GM12878 (cell line): Measurements from ENCODE around the gene PPFIBP1. TPM values are rescaled to one million over a fixed set of nuclear protein-coding genes. Genes with fewer than 3 reads are reported as not detected.

Source experiments
- ATAC-seq: fragments of 200-7000 bp; cut with Tn5 transposase; 3 replicates; pipeline ENCODE4 v1.9.1; 2020; ENCODE audit warnings: mild to moderate bottlenecking, moderate library complexity
- BruUV-seq: library from RNA; stranded (reverse); fragments of 400-500 nt; replicated peaks from 2 replicates; lab custom pipeline; 2021; lab: Mats Ljungman, UMichigan
- CTCF ChIA-PET: fragments of 300-600 bp; sonication (Branson Sonifier 250); formaldehyde crosslinking; extraction: SDS; loops from one replicate; lab custom pipeline; 2021; ENCODE audit warnings: inconsistent platforms; lab: Yijun Ruan, JAX
- POLR2A ChIA-PET: fragments of 350-600 bp; formaldehyde crosslinking; extraction: SDS; loops from one replicate; lab custom pipeline; 2021; ENCODE audit warnings: inconsistent platforms; lab: Charles Lee
- RAD21 ChIA-PET: fragments of 300-600 bp; sonication (Branson Sonifier 250); formaldehyde crosslinking; loops from one replicate; lab custom pipeline; 2023; ENCODE audit warnings: antibody characterized with exemption; ENCODE audit not compliant: unreplicated experiment; lab: Charles Lee
- SMC1A ChIA-PET: fragments of 300-600 bp; sonication (Branson Sonifier 250); formaldehyde crosslinking; loops from one replicate; lab custom pipeline; 2023; ENCODE audit not compliant: unreplicated experiment, uncharacterized antibody; lab: Charles Lee
- DNase-seq: peaks from one replicate; pipeline ENCODE4 v3.0.0-alpha.2; 2011; ENCODE audit warnings: low read depth, low spot score
- FAIRE-seq: peaks from 3 replicates; lab custom pipeline; 2011; peaks lifted over from hg19 to GRCh38; lab: Jason Lieb, UNC
- H2AFZ ChIP-seq: 2 replicates; pipeline ENCODE4 v1.6.0; 2011; ENCODE audit warnings: low read depth, low read length, control low read depth; ENCODE audit not compliant: control insufficient read depth
- H3K27ac ChIP-seq: 2 replicates; pipeline ENCODE4 v1.5.1; 2011; ENCODE audit warnings: control low read depth; ENCODE audit not compliant: control insufficient read depth, insufficient read depth
- H3K27me3 ChIP-seq, 2 experiments: replicated peaks in 1 of 2; 2 replicates each; pipeline versions ENCODE4 v1.6.0 to v1.6.1; 2011; ENCODE audit warnings: low read length in 1 of 2; ENCODE audit not compliant: control insufficient read depth in 2 of 2, insufficient read depth in 2 of 2
- H3K36me3 ChIP-seq, 2 experiments: 2 replicates each; pipeline ENCODE4 v1.5.1; 2011; ENCODE audit warnings: low read length in 1 of 2; ENCODE audit not compliant: control insufficient read depth in 2 of 2, insufficient read depth in 2 of 2
- H3K4me1 ChIP-seq: 2 replicates; pipeline ENCODE4 v1.6.1; 2011; ENCODE audit warnings: mild to moderate bottlenecking, low read length, moderate library complexity, mixed read lengths; ENCODE audit not compliant: control insufficient read depth, insufficient read depth
- H3K4me2 ChIP-seq: 2 replicates; pipeline ENCODE4 v1.6.0; 2011; ENCODE audit warnings: control low read depth; ENCODE audit not compliant: control insufficient read depth, insufficient read depth
- H3K4me3 ChIP-seq: fragments of 200-600 bp; sonication (generic); 2 replicates; pipeline ENCODE4 v1.5.1; 2016
- H3K79me2 ChIP-seq: 2 replicates; pipeline ENCODE4 v1.6.0; 2011; ENCODE audit warnings: low read length; ENCODE audit not compliant: control insufficient read depth, insufficient read depth
- H3K9ac ChIP-seq: 2 replicates; pipeline ENCODE4 v1.8.0; 2011; ENCODE audit warnings: low read length, control low read depth, mixed read lengths; ENCODE audit not compliant: control insufficient read depth, insufficient read depth
- H3K9me3 ChIP-seq: replicated peaks from 3 replicates; pipeline ENCODE4 v1.5.1; 2011; ENCODE audit warnings: mild to moderate bottlenecking, low read length; ENCODE audit not compliant: control insufficient read depth, insufficient read depth
- H4K20me1 ChIP-seq: 2 replicates; pipeline ENCODE4 v1.6.0; 2011; ENCODE audit not compliant: control insufficient read depth, insufficient read depth
- BACH1 ChIP-seq: fragments of 450-650 bp; IDR thresholded peaks from 2 replicates; pipeline ENCODE4 v1.6.1; 2017; ENCODE audit warnings: mild to moderate bottlenecking, borderline replicate concordance
- CBFB ChIP-seq: IDR thresholded peaks from 2 replicates; pipeline ENCODE4 v1.6.1; 2016; ENCODE audit warnings: antibody characterized with exemption, low read depth
- CHD4 ChIP-seq: fragments of 200-600 bp; sonication (generic); IDR thresholded peaks from 2 replicates; pipeline ENCODE4 v1.6.1; 2016; ENCODE audit warnings: mild to moderate bottlenecking
- CUX1 ChIP-seq: IDR thresholded peaks from 2 replicates; pipeline ENCODE4 v1.6.1; 2012; ENCODE audit warnings: improper control_type of control experiment, low read depth, low read length; ENCODE audit not compliant: insufficient replicate concordance
- ESRRA ChIP-seq: IDR thresholded peaks from 2 replicates; pipeline ENCODE4 v1.6.1; 2012; ENCODE audit warnings: mild to moderate bottlenecking, low read length, improper control_type of control experiment
- FOXK2 ChIP-seq: fragments of 450-650 bp; IDR thresholded peaks from 2 replicates; pipeline ENCODE4 v1.6.1; 2017; ENCODE audit warnings: mild to moderate bottlenecking, moderate library complexity
- GATAD2B ChIP-seq: fragments of 450-650 bp; conservative IDR thresholded peaks from 2 replicates; pipeline ENCODE4 v1.6.1; 2017; ENCODE audit warnings: low read depth, mild to moderate bottlenecking, moderate library complexity
- JUNB ChIP-seq: IDR thresholded peaks from 2 replicates; pipeline ENCODE4 v1.6.1; 2016; ENCODE audit warnings: antibody characterized with exemption, mild to moderate bottlenecking
- MTA3 ChIP-seq: IDR thresholded peaks from 2 replicates; pipeline ENCODE4 v1.6.1; 2012; ENCODE audit warnings: low read length, inconsistent platforms, borderline replicate concordance
- MYC ChIP-seq: IDR thresholded peaks from 2 replicates; pipeline ENCODE4 v1.6.1; 2011; ENCODE audit warnings: mild to moderate bottlenecking, low read length, moderate library complexity, inconsistent platforms; ENCODE audit not compliant: insufficient read depth, insufficient replicate concordance, insufficient read length, severe bottlenecking
- POLR2AphosphoS2 ChIP-seq: IDR thresholded peaks from 2 replicates; pipeline ENCODE4 v1.6.1; 2011; ENCODE audit warnings: low read depth, mild to moderate bottlenecking, low read length, improper control_type of control experiment, moderate library complexity
- SMARCA5 ChIP-seq: fragments of 450-650 bp; IDR thresholded peaks from 2 replicates; pipeline ENCODE4 v1.6.1; 2017; ENCODE audit warnings: mild to moderate bottlenecking
- ZBTB33 ChIP-seq: fragments of 450-650 bp; IDR thresholded peaks from 2 replicates; pipeline ENCODE4 v1.6.1; 2017; ENCODE audit warnings: mild to moderate bottlenecking
- ZNF384 ChIP-seq: IDR thresholded peaks from 2 replicates; pipeline ENCODE4 v1.6.1; 2012; ENCODE audit warnings: low read depth, mild to moderate bottlenecking, low read length, improper control_type of control experiment, borderline replicate concordance
- ZNF687 ChIP-seq: fragments of 450-650 bp; IDR thresholded peaks from 2 replicates; pipeline ENCODE4 v1.6.1; 2017; ENCODE audit warnings: mild to moderate bottlenecking, moderate library complexity
- WGBS: methylation state at CpG from one replicate; pipeline ENCODE4 v1.1.6; 2016; ENCODE audit warnings: low lambda C conversion rate; ENCODE audit not compliant: insufficient replicate concordance, insufficient coverage; ENCODE audit errors: missing lambda C conversion rate; 5-methylcytosine and 5-hydroxymethylcytosine counted together
- in situ Hi-C: fragments of 300-500 bp; cut with MboI; formaldehyde crosslinking; loops from 9 replicates; pipeline ENCODE4 v1.14.3; 2018; ENCODE audit warnings: mixed read lengths
- intact Hi-C: fragments of 100-400 bp; cut with micrococcal nuclease; formaldehyde crosslinking; loops from one replicate; pipeline ENCODE4 v1.14.2; 2022; ENCODE audit not compliant: unreplicated experiment
- polyA plus RNA-seq, 11 experiments: library from polyadenylated mRNA; depleted of rRNA in 4 of 11; unstranded in 6 of 11; stranded (reverse) in 5 of 11; fragments of >200 nt; fragmentation: Nextera tagmentation in 4 of 11; fragmentation: Illumina TruSeq in 1 of 11; extraction: Ambion mirVana in 4 of 11; extraction: Trizol in 1 of 11; gene quantifications; 1 replicate in 1 of 11; 2 replicates in 10 of 11; pipeline versions ENCODE4 v1.2.1 to v1.2.3, GENCODE V29; 2011 to 2016; ENCODE audit warnings: inconsistent platforms in 2 of 11, missing spikeins in 2 of 11, low read depth in 1 of 11
- total RNA-seq, 4 experiments: library from RNA; depleted of rRNA in 3 of 4; stranded (reverse); fragments of >200 nt in 3 of 4; fragmentation: Illumina TruSeq in 1 of 4; extraction: Trizol in 1 of 4; gene quantifications; 2 replicates each; pipeline versions ENCODE4 v1.2.1 to v1.2.3, GENCODE V29; 2013 to 2021

PPFIBP1 gene
- total and polyA plus RNA-seq, 10 of the 15 experiments (the other 5 are each of a cell fraction or from before 2014, with no cell fraction given), result 0.47 to 7.8 (median 3.6) TPM

GRCh38 chr12:27620121-27620520 is 96.1 kb downstream of the PPFIBP1 start:
- FAIRE-seq, result no peak
- POLR2A ChIA-PET, result no interaction called here
- Histone ChIP-seq H3K79me2 (no peaks in the 10 kb centered on the region), H3K9me3 (no peaks in the 10 kb centered on the region), H3K4me3 (no peak overlapping the region), H3K27me3 (no peaks in the 10 kb centered on the region), H4K20me1 (no peaks in the 10 kb centered on the region), H3K4me1 (no peaks in the 10 kb centered on the region), H3K36me3 (no peaks in the 10 kb centered on the region), H3K4me2 (no peak overlapping the region), H2AFZ (no peak overlapping the region), H3K9ac (no peak overlapping the region), H3K27ac (no peak overlapping the region)
- in situ Hi-C loops (no loop called here), intact Hi-C loops (no loop called here)
- BruUV-seq, result no TSS peak
- CTCF ChIA-PET, result no interaction called here
- WGBS, result 59% methylated on average over 2 of the region's 2 CpGs
- SMC1A ChIA-PET, result no interaction called here
- RAD21 ChIA-PET, result no interaction called here
- no peak for DNase-seq
- ATAC-seq, result no peak
- TF ChIP-seq CHD4 (no peak), ESRRA (no peak), ZNF384 (no peak), SMARCA5 (no peak), CUX1 (no peak), BACH1 (no peak), ZNF687 (no peak), GATAD2B (no peak), MYC (no peak), JUNB (no peak), MTA3 (no peak), ZBTB33 (no peak), POLR2AphosphoS2 (no peak), CBFB (no peak), FOXK2 (no peak)
